HL-60 (cell line): ENCODE measurements around the gene PCBD2.

Experiments used
- CTCF ChIP-seq: IDR thresholded peaks from one replicate; pipeline ENCODE4 v1.5.1; 2011; ENCODE audit warnings: low read length, control low read depth, inconsistent platforms; ENCODE audit not compliant: insufficient read depth
- GABPA ChIP-seq: IDR thresholded peaks from 2 replicates; pipeline ENCODE4 v1.6.1; 2012; ENCODE audit warnings: low read depth
- POLR2AphosphoS5 ChIP-seq: IDR thresholded peaks from 2 replicates; pipeline ENCODE4 v1.6.1; 2012; ENCODE audit warnings: low read depth
- REST ChIP-seq: IDR thresholded peaks from 2 replicates; pipeline ENCODE4 v1.6.1; 2012; ENCODE audit warnings: low read depth; ENCODE audit not compliant: insufficient replicate concordance
- SPI1 ChIP-seq: IDR thresholded peaks from 2 replicates; pipeline ENCODE4 v1.6.1; 2012; ENCODE audit warnings: low read depth, mild to moderate bottlenecking, borderline replicate concordance

- TF ChIP-seq POLR2AphosphoS5 (no peak), CTCF (no peak), GABPA (no peak), REST (no peak), SPI1 (no peak)
Measured at GRCh38 chr5:134969166-134969565, 64.2 kb downstream of the PCBD2 start.
